SK-N-MC (cell line): ENCODE measurements around the gene DMBX1.

ENCODE experiments used
- EZH2 ChIP-seq: fragments of 200-600 bp; sonication (generic); IDR thresholded peaks from one replicate; pipeline ENCODE4 v1.6.1; 2017; ENCODE audit warnings: antibody characterized with exemption
- POLR2AphosphoS5 ChIP-seq: IDR thresholded peaks from 2 replicates; pipeline ENCODE4 v1.6.1; 2012; ENCODE audit warnings: mild to moderate bottlenecking, low read depth, low read length, borderline replicate concordance

- TF ChIP-seq POLR2AphosphoS5 (no peak), EZH2 (no peak)
These were observed 13.8 kb downstream of the DMBX1 start for GRCh38 chr1:46503421-46503820.
